CMK (cell line): ENCODE results near the gene ZNRF1.

Experiments used
- DNase-seq: peaks from one replicate; pipeline ENCODE4 v3.0.0-alpha.2; 2010; ENCODE audit warnings: low read depth

Gene ZNRF1

DNA sequence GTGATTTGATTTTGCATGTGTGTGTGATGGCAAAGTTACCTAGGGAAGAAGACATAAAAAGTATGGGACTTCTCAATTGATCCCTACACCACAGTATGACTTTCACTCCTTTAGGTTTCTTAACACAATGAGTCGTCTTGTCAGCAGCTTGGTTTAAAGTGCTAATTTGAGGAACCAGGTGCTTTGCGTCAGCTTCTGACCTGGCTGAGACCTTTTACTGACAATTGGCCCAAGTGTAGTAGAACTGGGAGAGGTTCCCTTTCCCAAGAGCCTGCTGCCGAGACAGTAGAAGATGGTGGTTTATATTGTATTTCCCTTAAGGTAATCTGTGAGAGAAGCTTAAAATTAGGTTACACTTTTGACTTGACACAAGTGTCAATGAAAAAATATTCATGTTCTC is 62.8 kb downstream of the ZNRF1 start:
- DNase-seq, result no peak

- no peak for DNase-seq
These were observed 63.5 kb downstream of the ZNRF1 start for GRCh38 chr16:75062135-75062975.

GRCh38 chr16:75062976-75063346 is 64.1 kb downstream of the ZNRF1 start:
- DNase-seq, result no peak

DNA sequence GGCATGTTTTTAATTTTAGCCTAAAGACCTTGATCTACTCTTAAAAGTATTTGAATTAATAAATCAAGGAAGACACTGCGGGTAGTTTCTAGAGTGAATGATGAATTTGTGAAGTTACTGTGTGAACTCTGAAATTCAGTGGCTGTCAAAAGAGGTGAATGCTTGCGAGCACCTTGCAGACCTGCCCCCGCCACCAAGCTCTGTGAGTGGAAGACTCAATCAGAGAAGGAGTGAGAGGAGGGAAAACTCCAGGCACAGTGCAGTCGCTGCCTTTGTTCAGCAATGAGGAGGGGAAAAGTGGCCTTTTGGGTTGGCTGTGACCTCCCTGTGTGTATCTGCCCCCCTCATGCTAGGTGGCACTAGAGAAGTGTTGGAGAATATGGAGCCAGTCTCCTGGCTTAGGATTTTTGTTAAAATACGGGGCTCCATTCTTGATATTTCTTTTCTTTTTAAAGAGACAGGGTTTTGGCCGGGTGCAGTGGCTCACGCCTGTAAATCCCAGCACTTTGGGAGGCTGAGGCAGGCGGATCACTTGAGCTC is 64.8 kb downstream of the ZNRF1 start:
- DNase-seq, result no peak

DNA sequence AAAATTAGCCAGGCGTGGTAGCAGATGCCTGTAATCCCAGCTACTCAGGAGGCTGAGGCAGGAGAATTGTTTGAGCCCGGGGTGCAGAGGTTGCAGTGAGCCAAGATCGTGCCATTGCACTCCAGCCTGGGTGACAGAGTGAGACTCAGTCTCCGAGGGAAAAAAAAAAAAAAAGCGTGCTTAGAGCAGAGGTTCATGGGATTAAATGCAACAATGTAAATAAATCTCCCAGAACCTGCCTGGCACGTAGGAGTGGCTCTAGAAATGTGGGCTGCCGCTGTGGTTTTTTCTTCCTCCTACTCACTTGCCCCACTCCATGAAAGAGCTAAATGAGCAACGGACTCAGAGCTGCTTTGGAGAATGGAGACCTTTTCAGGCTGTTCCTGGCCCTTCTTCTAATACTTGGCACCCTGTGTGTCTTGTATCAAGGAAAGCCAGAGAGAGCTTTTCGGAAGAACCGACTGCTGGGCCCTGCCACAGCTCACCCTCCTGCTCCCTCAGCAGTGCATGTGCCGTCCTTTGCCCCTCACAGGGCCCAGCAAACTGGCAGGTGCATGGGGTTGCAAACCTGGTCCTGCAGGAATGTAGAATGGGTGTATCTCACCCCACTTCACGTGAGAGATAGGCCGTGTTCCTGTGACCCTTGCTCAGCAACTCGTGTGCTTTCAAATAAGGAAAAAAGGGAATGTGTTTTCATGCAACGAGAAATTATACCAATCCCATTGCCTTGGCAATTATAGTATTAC is 65.8 kb downstream of the ZNRF1 start:
- DNase-seq, result peak; percentile 59

GRCh38 chr16:75065149-75065505 is 66.3 kb downstream of the ZNRF1 start:
- no peak for DNase-seq

DNA sequence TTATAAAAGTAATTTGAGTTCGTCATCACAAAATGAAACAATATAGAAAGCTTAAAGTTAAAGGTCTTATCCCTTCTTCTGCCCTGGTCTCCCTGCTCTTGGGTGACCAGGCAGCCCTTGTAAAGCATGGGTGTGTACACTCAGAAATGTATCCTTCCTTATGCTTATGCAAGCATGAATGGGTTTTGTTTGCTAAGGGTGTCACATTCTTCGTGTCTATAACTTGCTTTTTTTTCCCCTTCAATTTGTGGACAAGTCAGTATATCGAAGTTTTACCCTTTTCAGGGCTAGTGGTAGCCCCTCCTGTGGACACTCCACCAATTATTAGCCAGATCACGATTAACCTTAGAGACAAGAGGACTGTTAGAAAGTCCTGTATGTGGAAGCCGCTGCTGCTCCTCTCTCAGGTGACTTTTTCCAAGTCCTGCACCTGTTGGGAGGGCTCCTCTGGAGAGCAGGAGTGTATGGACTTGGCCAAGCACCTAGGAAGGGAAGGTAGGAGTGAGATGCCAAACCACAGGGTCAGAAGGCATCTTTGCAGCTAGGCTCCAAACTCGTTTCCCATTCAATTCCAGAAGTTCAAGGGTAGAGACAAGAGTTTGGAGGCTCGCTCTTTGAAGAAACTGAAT is 66.8 kb downstream of the ZNRF1 start:
- DNase-seq, result no peak

GRCh38 chr16:75066861-75067447 is 68.1 kb downstream of the ZNRF1 start:
- no peak for DNase-seq

GRCh38 chr16:75068085-75069031 is 69.5 kb downstream of the ZNRF1 start:
- no peak for DNase-seq

GRCh38 chr16:75070012-75070841 is 71.4 kb downstream of the ZNRF1 start:
- no peak for DNase-seq

- DNase-seq, result no peak
These were observed 72.8 kb downstream of the ZNRF1 start for GRCh38 chr16:75071621-75072020.

- no peak for DNase-seq
These were observed 73.6 kb downstream of the ZNRF1 start for GRCh38 chr16:75072239-75072947.

GRCh38 chr16:75073545-75074303 is 74.9 kb downstream of the ZNRF1 start:
- no peak for DNase-seq

GRCh38 chr16:75074304-75074793 is 75.5 kb downstream of the ZNRF1 start:
- DNase-seq, result no peak

GRCh38 chr16:75074920-75075687 is 76.3 kb downstream of the ZNRF1 start:
- DNase-seq, result peak; percentile 97

DNA sequence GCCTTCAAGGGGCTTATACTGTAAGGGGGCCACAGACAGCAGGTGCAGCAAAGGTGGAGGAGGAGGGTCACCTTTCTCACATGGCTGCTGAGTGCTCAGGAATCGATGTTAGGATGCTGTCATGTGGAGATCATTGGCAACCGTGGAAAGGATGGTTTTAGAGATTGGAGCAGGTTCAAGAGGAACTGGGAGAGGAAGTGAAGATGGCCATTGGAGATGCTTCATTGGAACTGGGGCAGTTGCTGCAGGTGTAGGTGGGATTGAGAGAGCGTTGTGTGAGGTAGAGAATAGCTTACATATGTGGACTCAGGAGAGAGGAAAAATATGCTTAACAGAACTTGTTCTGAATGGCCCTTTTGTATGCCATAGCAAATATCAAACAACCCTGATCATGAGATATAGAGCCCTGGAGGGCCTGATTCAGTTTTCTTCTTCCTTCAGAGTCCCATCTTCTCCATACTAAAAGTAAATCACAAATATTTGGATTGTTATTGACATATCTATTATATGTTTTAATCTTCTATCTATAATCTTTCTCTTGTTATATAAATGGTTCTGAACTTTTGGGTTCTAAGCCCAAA is 77.0 kb downstream of the ZNRF1 start:
- DNase-seq, result no peak

DNA sequence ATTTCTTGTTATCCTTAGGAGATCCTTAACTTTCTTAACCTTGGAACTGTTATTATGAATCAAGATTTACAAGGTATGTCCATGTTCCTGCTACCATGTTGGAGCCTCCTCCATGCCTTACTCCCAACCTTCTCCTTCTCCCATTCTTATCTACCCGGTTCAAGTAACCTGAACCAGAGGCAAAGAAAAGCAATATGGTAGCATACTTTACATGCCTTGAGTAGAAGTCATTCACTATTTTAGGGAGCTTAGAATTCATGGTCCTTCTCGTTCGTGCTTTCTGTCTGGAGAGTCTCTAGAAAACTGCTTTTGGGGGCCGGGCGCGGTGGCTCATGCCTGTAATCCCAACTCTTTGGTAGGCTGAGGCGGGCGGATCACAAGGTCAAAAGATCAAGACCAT is 80.1 kb downstream of the ZNRF1 start:
- DNase-seq, result no peak
